ENCODE data around the gene SH3PXD2B. TPM values are rescaled to one million over a fixed set of nuclear protein-coding genes. Genes with fewer than 3 reads are reported as not detected.

SH3PXD2B gene
- total and polyA plus RNA-seq, 2 of the 4 experiments (the other 2 are of a cell fraction) = 8.2 to 14.4 TPM

- H2AK5ac ChIP-seq (ENCODE audit: low read depth, low read length) = no peak overlapping the region
- H4K20me1 ChIP-seq (ENCODE audit: insufficient read depth, low read length) = peaks cover 96% of the 10 kb centered on the region
- no peak overlapping the region for H3K23ac ChIP-seq (ENCODE audit: low read depth, low read length)
- H3K9me1 ChIP-seq (ENCODE audit: insufficient read depth, low read length) = peaks cover 29% of the 10 kb centered on the region
- CTCF ChIA-PET = no interaction called here
- no peak overlapping the region for H4K8ac ChIP-seq (ENCODE audit: low read depth in 2 of 2, low read length in 2 of 2)
- WGBS, 2 experiments (ENCODE audit: extremely low coverage in 2 of 2, insufficient read length in 1 of 2) = 79% methylated on average over 4 of the region's 22 CpGs; no CpG with 5 or more reads in 1 of the 2 experiments
- TF ChIP-seq BHLHE40 (IDR thresholded peaks at IDR 0.05; ENCODE audit: low read depth, low read length) (no peak), CEBPB (IDR thresholded peaks at IDR 0.05; ENCODE audit: low read depth, low read length) (no peak), MAZ (IDR thresholded peaks at IDR 0.05; ENCODE audit: borderline replicate concordance, low read depth, low read length) (no peak), RFX5 (IDR thresholded peaks at IDR 0.05; ENCODE audit: low read depth, low read length) (no peak), NFE2L2 (IDR thresholded peaks at IDR 0.05; ENCODE audit: low read depth, low read length) (no peak), FOS (IDR thresholded peaks at IDR 0.05; ENCODE audit: low read depth, low read length) (no peak), CTCF (conservative IDR thresholded peaks at IDR 0.05; ENCODE audit: low read depth, low read length) (no peak), MAFK (IDR thresholded peaks at IDR 0.05; ENCODE audit: low read depth, low read length) (no peak)
- no peak overlapping the region for H2BK15ac ChIP-seq (ENCODE audit: low read depth, low read length)
- no peak overlapping the region for H3K4me3 ChIP-seq (ENCODE audit: insufficient read depth, low read depth, low read length)
- no peak for DNase-seq
- in situ Hi-C loops (cut with MboI; ENCODE audit: low sequenced_read_pairs) (no loop called here), intact Hi-C loops (cut with micrococcal nuclease) (no loop called here), dilution Hi-C loops (cut with HindIII; ENCODE audit: low sequenced_read_pairs, unreplicated experiment) (no loop called here)
- peaks cover 22% of the 10 kb centered on the region; the same call in 1 of the 2 replicates for H3K36me3 ChIP-seq (ENCODE audit: control insufficient read depth, insufficient read depth, low read length)
- H3K9me3 ChIP-seq (ENCODE audit: control insufficient read depth, insufficient read depth, low read length) = no peaks in the 10 kb centered on the region
- H3K56ac ChIP-seq (ENCODE audit: extremely low read depth, insufficient read depth, low read length) = no peak overlapping the region
- peaks cover 35% of the 10 kb centered on the region for H3K4me1 ChIP-seq (ENCODE audit: control insufficient read depth, insufficient read depth, low read length)
- no TSS peak for BruUV-seq (replicated peaks)
- H3K4ac ChIP-seq (ENCODE audit: low read depth, low read length) = no peak overlapping the region
- H2AFZ ChIP-seq (replicated peaks; ENCODE audit: low read length, poor library complexity) = no peak overlapping the region
- H3K79me1 ChIP-seq (ENCODE audit: low read depth in 1 of 2, low read length in 2 of 2) = peaks cover 30 to 91% of the 10 kb centered on the region in 2 experiments
- H3K4me2 ChIP-seq (ENCODE audit: low read depth, low read length) = no peak overlapping the region
- H4K5ac ChIP-seq (ENCODE audit: low read depth, low read length) = no peak overlapping the region
- H3K27me3 ChIP-seq (ENCODE audit: control insufficient read depth, insufficient read depth, low read length) = no peaks in the 10 kb centered on the region
- no peak overlapping the region for H3K9ac ChIP-seq (ENCODE audit: low read depth, low read length)
- H2BK120ac ChIP-seq (ENCODE audit: low read depth, low read length) = no peak overlapping the region
- H3K27ac ChIP-seq (ENCODE audit: insufficient read depth, low read length) = no peak overlapping the region
- no peak overlapping the region for H2AK9ac ChIP-seq (replicated peaks; ENCODE audit: low read depth, low read length, poor library complexity)
- H2BK5ac ChIP-seq (ENCODE audit: low read depth, low read length, poor library complexity, severe bottlenecking) = no peak overlapping the region
- no peak overlapping the region for H3K14ac ChIP-seq (replicated peaks; ENCODE audit: low read depth, low read length)
- no peak overlapping the region for H4K91ac ChIP-seq (ENCODE audit: insufficient read depth, low read depth, low read length)
- ATAC-seq (ENCODE audit: low read depth) = no peak
- no peak overlapping the region for H2BK20ac ChIP-seq (ENCODE audit: low read depth, low read length)
- no peak overlapping the region for H3K18ac ChIP-seq (ENCODE audit: low read depth, low read length)
- POLR2A ChIA-PET (ENCODE audit: unreplicated experiment) = no interaction called here
These were observed 14.4 kb downstream of the SH3PXD2B start for GRCh38 chr5:172439785-172440477.

All from IMR-90 (cell line).